Lung microvascular endothelial cell (primary cell): ENCODE measurements around the gene ICAM5. TPM values are rescaled to one million over a fixed set of nuclear protein-coding genes. Genes with fewer than 3 reads are reported as not detected.
A peak's percentile ranks its signal among the peaks of the same experiment; 100 is the strongest.
"Not testable (repeated sequence)": the region's sequence is repeated elsewhere in the genome, so short reads cannot be mapped to it uniquely, and the experiment has no call there.

ENCODE experiments used
- DNase-seq, 2 donors: peaks; one replicate each; pipeline versions ENCODE4 v3.0.0 to v3.0.0-alpha.2; 2010; ENCODE audit warnings: low read depth in 2 of 2
- total RNA-seq: library from RNA; depleted of rRNA; stranded (reverse); fragments of >200 nt; gene quantifications from 2 replicates; pipeline ENCODE4 v1.2.1, GENCODE V29; 2014

The ICAM5 gene
- total RNA-seq, 1 donor from 2014 or later, result under 0.01 TPM

GRCh38 chr19:10320602-10321416 is 31.1 kb downstream of the ICAM5 start:
- no peak for DNase-seq

DNA sequence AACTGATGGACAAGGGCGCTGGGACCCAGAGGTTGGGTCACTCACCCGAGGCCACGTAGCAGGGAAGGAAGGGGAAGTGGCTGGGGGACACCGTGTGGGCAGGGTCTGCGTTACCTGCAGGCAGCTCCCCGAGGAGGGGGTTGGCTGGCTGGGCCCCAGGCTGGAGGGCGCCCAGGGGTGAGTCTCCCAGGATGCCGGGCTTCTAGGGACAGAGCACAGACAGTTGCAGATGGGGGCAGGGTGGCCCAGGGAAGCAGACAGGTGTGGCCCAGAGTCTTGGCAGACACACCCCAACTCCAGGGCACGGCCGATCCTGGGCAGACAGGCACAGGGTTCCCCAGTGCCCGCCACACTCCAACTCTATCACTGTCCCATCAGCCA is 31.7 kb downstream of the ICAM5 start:
- no peak for DNase-seq

- no peak for DNase-seq
These were observed 32.4 kb downstream of the ICAM5 start for GRCh38 chr19:10321874-10322835.

GRCh38 chr19:10325732-10326131 is 36.0 kb downstream of the ICAM5 start:
- DNase-seq, result no peak

- no peak for DNase-seq
These were observed 38.0 kb downstream of the ICAM5 start for GRCh38 chr19:10327793-10328192.

DNA sequence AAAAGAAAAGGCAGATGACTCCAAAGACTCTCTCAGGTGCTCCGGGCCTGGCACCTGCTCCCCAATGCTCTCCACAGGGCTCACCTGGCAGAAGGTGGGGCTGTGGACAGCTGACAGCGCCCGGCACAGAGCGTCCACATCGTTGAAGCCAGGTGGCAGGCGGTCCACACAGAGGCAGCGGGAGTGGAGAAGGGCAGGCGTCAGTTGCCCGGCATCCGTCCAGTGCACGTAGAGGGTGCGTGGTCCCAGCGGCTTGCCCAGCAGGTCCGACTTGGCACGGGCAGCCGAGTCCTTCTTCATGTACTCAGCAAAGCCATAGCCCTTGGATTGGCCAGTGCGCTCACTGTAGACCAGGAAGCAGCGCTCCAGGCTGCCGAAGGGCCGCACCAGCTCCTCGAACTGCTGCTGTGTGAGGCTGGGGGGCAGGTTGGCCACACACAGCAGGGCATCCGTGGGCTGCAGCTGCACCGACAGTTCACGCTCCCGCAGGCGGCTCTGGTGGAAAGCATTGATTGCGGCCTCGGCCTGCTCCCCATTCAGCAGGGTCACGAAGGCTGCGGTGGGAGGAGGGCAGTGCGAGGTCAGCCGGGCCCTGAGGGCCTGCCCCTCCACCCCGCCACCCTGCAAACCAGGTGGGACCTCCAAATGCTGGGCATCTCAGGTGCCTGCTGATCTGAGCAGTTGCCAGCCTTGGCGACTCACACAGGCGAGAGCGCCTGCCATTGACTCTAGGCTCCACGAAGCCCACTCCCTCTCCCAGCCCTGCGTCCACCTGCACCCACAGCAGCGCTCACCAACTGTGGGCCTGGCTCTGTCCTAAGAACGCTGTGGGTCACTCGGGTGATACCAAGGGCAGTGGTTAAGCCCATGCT is 39.0 kb downstream of the ICAM5 start:
- no peak for DNase-seq

DNA sequence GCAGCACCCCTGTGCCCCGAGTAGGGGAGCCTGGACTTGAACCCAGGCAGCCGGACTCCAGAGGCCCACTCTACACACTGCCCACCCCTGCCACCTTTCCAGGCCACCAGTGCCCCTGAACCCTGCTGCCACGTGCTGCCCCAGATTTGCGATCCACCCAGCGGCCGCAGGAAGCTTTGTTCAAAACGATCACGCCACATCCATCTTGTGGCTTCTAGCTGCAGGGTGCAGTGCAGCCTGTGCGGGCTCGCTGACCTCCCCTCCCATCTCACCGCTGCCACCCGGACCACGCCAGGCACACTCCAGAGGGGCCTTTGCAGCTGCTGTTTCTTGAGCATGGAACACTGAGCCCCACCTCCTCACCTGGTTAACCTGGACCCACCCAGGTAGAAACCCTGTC is 39.8 kb downstream of the ICAM5 start:
- no peak for DNase-seq

DNA sequence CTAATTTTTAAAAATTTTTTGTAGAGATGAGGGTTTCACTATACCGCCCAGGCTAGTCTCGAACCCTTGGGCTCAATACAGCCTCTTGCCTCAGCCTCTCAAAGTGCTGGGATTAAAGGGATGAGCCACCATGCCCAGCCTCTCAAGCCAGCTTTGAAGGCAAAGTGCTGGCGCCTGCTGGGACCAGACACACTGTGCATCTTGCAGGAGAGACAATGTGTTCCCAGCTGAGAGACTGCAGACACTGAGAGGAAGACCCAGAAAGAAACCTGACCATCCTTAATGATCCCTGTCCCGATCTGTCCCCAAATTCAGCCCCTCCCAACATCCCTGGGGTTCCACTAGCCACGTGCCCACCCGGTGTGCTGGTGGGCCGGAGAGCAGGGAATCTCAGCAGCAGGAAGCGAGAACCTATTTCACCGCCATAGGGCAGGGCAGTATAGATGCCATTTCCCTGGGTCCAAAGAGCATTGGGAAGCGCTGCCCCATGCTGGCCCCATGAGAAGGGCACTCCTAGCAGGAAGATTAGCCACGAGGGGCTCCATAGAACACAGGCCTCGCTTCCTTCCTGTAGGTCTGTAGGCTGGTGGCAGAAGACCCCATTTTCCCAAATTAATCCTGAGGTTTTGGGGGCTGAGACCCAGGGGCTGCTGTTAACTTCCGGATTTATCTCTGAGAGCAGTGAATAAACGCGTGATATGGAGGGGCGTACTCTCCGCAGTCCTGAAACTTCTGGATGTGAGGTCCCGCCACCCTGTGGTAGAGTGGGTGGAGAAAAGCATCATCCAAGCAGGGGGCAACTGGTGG is 42.6 kb downstream of the ICAM5 start:
- no peak for DNase-seq

DNA sequence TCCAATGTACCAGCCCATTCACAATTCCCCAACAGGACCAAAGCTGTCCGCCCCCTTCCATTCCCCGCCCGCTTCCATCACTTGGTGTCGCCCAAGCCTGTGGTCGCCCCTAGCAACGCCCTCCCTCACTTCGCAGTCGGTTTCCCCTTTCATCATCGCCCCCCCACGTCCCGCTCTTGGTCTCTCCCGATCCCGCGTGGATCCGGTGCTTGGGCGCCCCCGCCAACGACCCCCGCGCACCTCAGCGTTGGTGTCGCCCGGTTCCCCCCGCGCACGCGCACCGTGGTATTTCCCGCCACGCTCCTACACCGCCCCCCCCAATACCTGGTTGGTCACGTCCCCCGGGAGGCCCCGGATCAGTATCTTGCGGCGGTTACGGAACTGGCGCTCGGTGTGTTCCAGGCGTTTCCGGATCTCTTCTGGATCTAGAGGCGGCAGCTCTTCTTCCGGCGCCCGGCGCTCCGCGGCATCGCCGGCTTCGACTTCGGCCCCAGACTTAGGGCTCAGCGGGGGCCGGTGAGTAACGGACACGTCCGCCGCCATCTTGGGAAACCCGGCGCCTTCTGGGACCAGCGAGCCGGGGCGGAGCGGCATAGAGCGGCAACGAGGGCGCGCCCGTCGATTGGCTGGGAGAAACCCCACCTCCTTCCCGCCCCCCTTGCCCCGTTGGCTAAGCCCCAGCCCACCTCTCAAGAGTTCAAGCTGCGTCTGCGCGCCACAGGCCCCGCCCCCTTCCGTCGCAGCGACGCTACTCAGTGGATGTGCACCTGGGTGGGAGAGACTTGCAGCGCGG is 43.4 kb downstream of the ICAM5 start, which contains the start of gene RAVER1:
TSS of gene RAVER1 (minus strand) at position 565 of the 793 bp plus-strand sequence. CDS start at position 543, 22 bp downstream.
- peak; percentile 99 for DNase-seq

GRCh38 chr19:10333758-10334587 is 44.2 kb downstream of the ICAM5 start:
- peak in 1 of 2 donors; percentile 38 for DNase-seq

DNA sequence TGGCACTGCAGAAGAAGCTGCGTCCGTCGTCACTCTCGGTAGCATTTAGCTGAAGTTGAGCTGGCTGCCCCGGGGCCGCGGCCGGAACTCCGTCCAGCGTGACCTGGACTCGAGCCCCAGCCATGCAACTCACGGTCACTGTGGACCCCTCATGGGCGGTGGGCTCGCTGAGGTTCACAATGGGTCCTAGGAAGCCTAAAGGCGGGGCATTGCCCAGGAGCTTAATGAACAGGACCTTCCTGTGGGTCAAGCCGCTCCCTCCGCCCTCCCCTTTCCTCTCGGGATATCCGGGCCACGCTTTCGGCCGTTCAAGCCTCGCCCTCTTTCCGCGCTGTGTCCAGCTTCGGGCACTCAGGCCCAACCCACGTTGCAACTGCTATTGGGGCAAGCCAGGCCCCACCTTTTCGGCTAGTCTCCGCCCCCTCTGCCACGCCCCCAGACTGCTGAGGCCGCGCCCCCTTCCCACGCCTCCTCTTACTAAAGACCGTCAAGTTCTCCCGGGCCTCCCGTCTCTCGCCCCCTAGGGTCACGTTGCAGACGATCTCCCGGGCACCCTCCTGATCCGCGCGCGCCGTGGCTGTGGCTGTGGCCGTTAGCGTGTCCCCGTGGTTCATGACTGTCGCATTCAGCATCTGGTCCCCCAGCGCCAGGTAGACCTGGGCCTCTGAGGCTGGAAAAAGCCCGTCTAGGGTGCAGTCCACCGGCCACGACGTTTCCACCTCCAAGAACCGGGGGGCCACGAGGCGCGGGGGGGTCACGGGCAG is 45.0 kb downstream of the ICAM5 start:
- peak; percentile 96 for DNase-seq

DNA sequence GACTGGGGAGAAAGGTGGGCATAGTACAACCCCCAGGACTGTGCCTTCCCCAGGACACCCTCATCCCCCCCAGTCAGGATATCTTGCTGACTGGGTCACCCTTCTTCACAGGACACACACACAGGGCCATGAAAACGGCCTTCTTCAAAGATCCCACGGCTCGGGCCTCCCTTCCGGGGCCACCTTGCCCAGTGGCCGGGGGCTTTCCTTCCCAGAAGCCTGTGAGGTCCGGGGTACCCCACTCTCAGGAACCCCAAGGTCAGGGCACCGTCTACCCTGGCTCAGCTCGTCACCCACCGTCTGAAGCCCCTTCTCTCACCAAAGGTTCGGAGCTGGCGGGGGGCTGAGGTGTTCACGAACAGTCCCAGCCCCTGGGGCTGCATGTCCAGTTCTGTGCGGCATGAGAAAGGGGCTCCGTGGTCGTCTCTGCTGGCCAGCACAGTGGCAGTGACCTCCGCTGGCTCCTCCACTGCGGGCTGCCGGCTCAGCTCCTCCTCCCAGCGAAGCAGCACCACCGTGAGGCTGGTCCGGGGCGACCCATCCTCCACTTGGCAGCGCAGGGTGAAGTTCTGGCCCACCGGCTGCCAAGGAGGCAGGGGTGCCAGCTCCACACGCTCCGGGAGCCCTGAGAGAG is 45.7 kb downstream of the ICAM5 start:
- DNase-seq, result no peak

DNA sequence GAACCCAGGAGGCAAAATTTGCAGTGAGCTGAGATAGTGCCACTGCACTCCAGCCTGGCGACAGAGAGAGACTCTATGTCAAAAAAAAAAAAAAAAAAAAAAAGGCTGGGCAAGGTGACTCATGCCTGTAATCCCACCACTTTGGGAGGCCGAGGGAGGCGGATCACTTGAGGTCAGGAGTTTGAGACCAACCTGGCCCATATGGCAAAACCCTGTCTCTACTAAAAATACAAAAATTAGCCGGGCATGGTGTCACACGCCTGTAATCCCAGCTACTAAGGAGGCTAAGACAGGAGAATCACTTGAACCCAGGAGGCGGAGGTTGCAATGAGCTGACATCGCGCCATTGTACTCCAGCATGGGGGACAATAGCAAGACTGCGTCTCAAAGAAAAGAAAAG is 47.0 kb downstream of the ICAM5 start:
- not testable (repeated sequence) for DNase-seq

DNA sequence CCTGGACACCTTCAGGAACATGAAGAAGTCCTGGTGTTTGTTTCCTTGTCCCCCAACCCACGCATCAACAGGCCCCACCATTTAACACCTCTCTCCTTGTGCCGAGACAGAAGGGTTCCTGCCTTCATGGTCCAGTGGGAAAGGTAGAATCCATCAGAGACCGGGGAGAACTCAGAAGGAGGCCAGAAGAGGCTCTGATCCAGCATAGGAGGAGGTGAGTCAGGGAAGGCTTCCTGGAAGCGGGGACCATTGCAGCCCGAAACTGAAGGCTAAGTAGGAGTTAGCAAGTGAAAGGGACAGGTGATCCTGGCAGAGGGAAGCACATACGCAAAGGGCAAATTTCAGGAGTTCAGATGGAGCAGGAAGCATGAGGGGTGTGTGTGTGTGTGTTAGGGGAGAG is 49.2 kb downstream of the ICAM5 start:
- no peak for DNase-seq

- DNase-seq, result no peak
These were observed 49.7 kb downstream of the ICAM5 start, which contains the start of gene ICAM3 for GRCh38 chr19:10339380-10339960. Gene ICAM3 (minus strand): TSS chr19:10339624. CDS start chr19:10339614, 10 bp downstream.

DNA sequence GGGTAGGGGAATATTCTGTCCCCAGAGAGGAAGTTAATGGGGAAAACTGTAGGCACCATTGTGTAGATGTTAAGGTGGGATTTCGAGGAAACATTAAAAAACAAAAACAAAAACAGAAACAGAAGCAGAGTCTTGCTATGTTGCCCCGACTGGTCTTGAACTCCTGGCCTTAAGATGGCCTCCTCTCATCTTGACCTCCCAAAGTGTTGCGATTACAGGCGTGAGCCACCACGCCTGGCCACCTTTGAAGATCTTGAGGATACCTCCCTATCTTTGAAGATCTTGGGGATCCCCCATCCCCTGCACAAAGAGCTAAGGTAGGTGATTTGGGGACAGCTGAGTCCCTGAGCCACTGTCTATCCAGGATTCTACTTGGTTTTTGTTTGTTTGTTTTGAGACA is 50.2 kb downstream of the ICAM5 start:
- DNase-seq, result no peak

DNA sequence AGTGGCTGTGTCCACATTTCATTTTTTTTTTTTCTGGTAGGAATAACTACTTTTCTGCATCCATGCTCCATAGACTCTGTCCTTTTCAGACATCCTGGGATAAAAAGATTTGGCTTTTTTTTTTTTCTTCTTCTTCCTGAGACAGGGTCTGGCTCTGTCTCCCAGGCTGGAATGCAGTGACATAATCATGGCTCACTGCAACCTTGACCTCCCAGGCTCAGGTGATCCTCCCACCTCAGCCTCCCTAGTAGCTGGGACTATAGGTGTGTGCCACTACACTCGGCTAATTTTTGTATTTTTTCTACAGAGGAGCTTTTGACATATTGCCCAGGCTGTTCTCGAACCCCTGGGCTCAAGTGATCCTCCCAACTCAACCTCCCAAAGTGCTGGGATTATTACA is 53.7 kb downstream of the ICAM5 start:
- DNase-seq, result no peak
